Bronchial epithelial cell (primary cell): ENCODE measurements around the gene SI. TPM values are rescaled to one million over a fixed set of nuclear protein-coding genes. Genes with fewer than 3 reads are reported as not detected.

Source experiments
- DNase-seq: peaks from one replicate; pipeline ENCODE4 v3.0.0-alpha.2; 2010; ENCODE audit warnings: low read depth
- FAIRE-seq: peaks from 2 replicates; lab custom pipeline; 2011; peaks lifted over from hg19 to GRCh38; lab: Jason Lieb, UNC
- H3K27me3 ChIP-seq: 2 replicates; pipeline ENCODE4 v1.5.1; 2011; ENCODE audit warnings: low read length; ENCODE audit not compliant: control insufficient read depth, insufficient read depth
- H3K36me3 ChIP-seq: 2 replicates; pipeline ENCODE4 v1.5.1; 2011; ENCODE audit warnings: low read length; ENCODE audit not compliant: control insufficient read depth, insufficient read depth
- H3K4me3 ChIP-seq: 2 replicates; pipeline ENCODE4 v1.5.1; 2011; ENCODE audit warnings: mild to moderate bottlenecking, low read depth, low read length, control low read depth
- CTCF ChIP-seq: IDR thresholded peaks from 2 replicates; pipeline ENCODE4 v1.5.1; 2011; ENCODE audit warnings: mild to moderate bottlenecking, moderate library complexity, low read length, control low read depth, inconsistent platforms; ENCODE audit not compliant: insufficient read depth, severe bottlenecking
- total RNA-seq: library from RNA; depleted of rRNA; stranded (reverse); fragments of >200 nt; gene quantifications from 2 replicates; pipeline ENCODE4 v1.2.1, GENCODE V29; 2014

SI gene
- not detected in 2 replicates for total RNA-seq

GRCh38 chr3:165078293-165078692, at the start of gene SI:
SI (minus strand) TSS chr3:165078496; CDS start chr3:165076012, 2,484 bp downstream.
- DNase-seq (no peak), FAIRE-seq (no peak)
- H3K36me3 ChIP-seq, result no peaks in the 10 kb centered on the region
- no peak for TF ChIP-seq CTCF
- no peaks in the 10 kb centered on the region for H3K27me3 ChIP-seq
- H3K4me3 ChIP-seq, result no peak within 1 kb of the TSS

- Histone ChIP-seq H3K4me3 (no peak overlapping the region), H3K27me3 (no peaks in the 10 kb centered on the region), H3K36me3 (no peaks in the 10 kb centered on the region)
- FAIRE-seq, result no peak
- DNase-seq, result peak; percentile 15
- TF ChIP-seq CTCF, result no peak
Observed at GRCh38 chr3:165125836-165126235, 47.5 kb upstream of the SI start.

- no peak for FAIRE-seq
- H3K36me3 ChIP-seq, result no peaks in the 10 kb centered on the region
- TF ChIP-seq CTCF, result no peak
- H3K4me3 ChIP-seq, result no peak overlapping the region
- H3K27me3 ChIP-seq, result no peaks in the 10 kb centered on the region
- no peak for DNase-seq
Observed at GRCh38 chr3:165111401-165111800, 33.1 kb upstream of the SI start.

GRCh38 chr3:165103616-165104015, 25.3 kb upstream of the SI start:
- Histone ChIP-seq H3K4me3 (no peak overlapping the region), H3K27me3 (no peaks in the 10 kb centered on the region), H3K36me3 (no peaks in the 10 kb centered on the region)
- TF ChIP-seq CTCF, result no peak
- DNase-seq (peak; percentile 0), FAIRE-seq (no peak)

- Histone ChIP-seq H3K36me3 (no peaks in the 10 kb centered on the region), H3K4me3 (no peak overlapping the region), H3K27me3 (no peaks in the 10 kb centered on the region)
- no peak for TF ChIP-seq CTCF
- DNase-seq (no peak), FAIRE-seq (no peak)
Observed at GRCh38 chr3:165082650-165083049, 4.4 kb upstream of the SI start.

- DNase-seq, result no peak
- no peak overlapping the region for H3K4me3 ChIP-seq
- no peak for FAIRE-seq
- no peak for TF ChIP-seq CTCF
- H3K36me3 ChIP-seq, result no peaks in the 10 kb centered on the region
- no peaks in the 10 kb centered on the region for H3K27me3 ChIP-seq
Observed at GRCh38 chr3:165081183-165081582, 2.9 kb upstream of the SI start.
